Fibroblast of lung (primary cell): ENCODE measurements around the gene SMARCA2.

Experiments
- EZH2 ChIP-seq: IDR thresholded peaks from 2 replicates; pipeline ENCODE4 v1.5.1; 2012; ENCODE audit warnings: low read length, control low read depth, mild to moderate bottlenecking; ENCODE audit errors: missing control alignments
- TF ChIP-seq, protein P1 (sequence below), 2 donors: IDR thresholded peaks in 1 of 2; conservative IDR thresholded peaks in 1 of 2; 1 replicate in 1 of 2; 2 replicates in 1 of 2; pipeline ENCODE4 v1.5.1; 2011 to 2012; ENCODE audit warnings: low read length in 2 of 2, control low read depth in 1 of 2, inconsistent platforms in 1 of 2, low read depth in 1 of 2, mild to moderate bottlenecking in 1 of 2

DNA sequence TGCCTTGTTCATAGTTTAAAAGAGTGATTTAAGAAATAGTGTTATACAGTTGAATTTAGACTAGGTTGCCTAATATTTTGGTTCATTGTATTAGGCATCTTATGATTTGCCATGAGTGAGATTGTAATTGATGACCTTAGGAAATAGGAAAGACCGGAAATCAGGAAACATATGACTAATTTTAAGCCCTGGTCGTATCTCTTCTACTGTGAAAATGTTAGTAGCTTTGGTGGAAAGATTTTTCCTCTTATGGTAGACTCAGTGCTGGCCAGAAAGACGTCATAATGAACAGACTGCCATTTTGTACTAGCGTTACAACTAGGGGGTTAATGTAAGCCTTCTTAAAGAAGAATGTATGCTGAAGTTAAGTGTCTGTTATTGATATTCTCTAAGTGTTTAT is 21.7 kb downstream of the SMARCA2 start:
- TF ChIP-seq, protein P1, sequence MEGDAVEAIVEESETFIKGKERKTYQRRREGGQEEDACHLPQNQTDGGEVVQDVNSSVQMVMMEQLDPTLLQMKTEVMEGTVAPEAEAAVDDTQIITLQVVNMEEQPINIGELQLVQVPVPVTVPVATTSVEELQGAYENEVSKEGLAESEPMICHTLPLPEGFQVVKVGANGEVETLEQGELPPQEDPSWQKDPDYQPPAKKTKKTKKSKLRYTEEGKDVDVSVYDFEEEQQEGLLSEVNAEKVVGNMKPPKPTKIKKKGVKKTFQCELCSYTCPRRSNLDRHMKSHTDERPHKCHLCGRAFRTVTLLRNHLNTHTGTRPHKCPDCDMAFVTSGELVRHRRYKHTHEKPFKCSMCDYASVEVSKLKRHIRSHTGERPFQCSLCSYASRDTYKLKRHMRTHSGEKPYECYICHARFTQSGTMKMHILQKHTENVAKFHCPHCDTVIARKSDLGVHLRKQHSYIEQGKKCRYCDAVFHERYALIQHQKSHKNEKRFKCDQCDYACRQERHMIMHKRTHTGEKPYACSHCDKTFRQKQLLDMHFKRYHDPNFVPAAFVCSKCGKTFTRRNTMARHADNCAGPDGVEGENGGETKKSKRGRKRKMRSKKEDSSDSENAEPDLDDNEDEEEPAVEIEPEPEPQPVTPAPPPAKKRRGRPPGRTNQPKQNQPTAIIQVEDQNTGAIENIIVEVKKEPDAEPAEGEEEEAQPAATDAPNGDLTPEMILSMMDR (conservative IDR thresholded peaks at IDR 0.05 in 1 of 2, IDR thresholded peaks at IDR 0.05 in 1 of 2; ENCODE audit: low read depth in 1 of 2, low read length in 2 of 2): no peak
- TF ChIP-seq EZH2: no peak
